HG03095 (cell line): ENCODE results near the gene TMTC2.
"Not testable (repeated sequence)": the region's sequence is repeated elsewhere in the genome, so short reads cannot be mapped to it uniquely, and the experiment has no call there.

Experiments
- ATAC-seq: cut with Tn5 transposase; IDR thresholded peaks from one replicate; pipeline ENCODE4 v1.9.1; 2021; ENCODE audit warnings: moderate library complexity; ENCODE audit not compliant: unreplicated experiment

TMTC2 gene

DNA sequence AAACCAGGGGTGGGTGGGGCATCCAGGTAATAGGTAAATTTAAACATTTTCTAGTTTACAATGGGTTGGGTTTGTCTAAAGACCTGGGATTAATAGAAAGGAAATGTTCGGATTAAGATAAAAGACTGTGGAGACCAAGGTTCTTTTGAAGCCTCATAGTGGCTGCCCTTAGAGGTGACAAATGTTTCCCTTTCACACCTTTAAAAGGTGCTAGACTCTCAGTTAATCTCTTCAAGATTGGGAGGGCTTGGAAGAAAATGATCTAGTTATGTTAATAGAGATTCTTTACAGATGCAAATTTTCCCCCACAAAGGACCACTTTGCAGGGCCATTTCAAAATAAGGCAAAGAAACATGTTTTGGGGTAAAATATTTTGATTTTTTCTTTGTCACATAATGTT, 39.0 kb downstream of the TMTC2 start:
- ATAC-seq = no peak

DNA sequence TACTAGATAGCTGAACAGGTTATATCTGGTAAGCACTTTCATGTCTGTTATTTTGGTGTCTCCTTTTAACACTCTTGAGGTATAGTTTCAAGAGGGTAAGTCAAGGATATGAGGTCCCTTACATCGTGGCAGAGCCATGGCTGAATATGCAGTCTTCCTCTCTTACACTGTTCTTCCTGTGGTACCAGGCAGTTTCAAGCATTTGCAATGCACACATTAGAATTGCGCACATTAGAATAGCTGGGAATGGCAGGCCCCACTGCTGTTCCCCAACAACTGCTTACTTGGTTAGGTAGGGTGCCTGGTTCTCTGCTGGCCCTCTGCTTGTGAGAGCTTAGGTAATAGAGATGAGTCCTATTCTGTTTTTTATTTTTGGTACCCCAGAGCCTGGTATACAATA, 41.2 kb downstream of the TMTC2 start:
- no peak for ATAC-seq

DNA sequence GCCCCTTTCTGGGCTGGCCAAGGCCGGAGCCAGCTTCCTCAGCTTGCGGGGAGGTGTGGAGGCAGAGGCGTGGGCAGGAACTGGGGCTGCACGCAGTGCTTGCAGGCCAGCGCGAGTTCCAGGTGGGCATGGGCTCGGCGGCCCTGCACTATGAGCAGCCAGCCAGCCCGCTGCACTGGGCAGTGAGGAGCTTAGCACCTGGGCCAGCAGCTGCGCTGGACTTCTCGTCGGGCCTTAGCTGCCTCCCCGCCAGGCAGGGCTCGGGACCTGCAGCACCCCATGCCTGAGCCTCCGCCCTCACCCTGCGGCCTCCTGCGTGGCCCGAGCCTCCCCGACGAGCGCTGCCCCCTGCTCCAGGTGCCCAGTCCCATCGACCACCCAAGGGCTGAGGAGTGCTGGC, 42.0 kb downstream of the TMTC2 start:
- ATAC-seq = no peak

DNA sequence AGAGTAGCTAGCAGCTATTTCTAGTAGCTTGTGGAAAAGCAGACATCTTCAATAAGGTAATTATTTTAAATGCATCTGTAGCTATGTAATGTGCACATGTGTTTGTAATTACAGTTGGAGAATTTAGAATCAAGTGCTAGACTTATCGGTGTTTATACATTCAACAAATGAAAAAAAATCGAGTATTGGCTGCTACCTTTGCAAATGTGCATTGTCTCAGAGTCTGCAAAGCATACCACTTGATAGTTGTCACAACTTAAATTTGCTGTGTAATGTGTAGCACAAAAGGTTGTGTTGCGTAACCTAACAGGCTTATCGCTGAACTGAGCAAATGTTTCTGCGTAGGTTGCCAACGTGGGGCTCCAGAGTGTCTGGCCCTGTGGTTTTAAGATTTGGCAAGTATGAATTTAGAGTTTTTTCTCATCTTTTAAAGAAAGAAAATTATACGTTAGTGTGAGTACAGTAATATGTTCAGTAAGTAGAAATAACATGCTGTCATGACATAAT, 44.3 kb downstream of the TMTC2 start:
- no peak for ATAC-seq

DNA sequence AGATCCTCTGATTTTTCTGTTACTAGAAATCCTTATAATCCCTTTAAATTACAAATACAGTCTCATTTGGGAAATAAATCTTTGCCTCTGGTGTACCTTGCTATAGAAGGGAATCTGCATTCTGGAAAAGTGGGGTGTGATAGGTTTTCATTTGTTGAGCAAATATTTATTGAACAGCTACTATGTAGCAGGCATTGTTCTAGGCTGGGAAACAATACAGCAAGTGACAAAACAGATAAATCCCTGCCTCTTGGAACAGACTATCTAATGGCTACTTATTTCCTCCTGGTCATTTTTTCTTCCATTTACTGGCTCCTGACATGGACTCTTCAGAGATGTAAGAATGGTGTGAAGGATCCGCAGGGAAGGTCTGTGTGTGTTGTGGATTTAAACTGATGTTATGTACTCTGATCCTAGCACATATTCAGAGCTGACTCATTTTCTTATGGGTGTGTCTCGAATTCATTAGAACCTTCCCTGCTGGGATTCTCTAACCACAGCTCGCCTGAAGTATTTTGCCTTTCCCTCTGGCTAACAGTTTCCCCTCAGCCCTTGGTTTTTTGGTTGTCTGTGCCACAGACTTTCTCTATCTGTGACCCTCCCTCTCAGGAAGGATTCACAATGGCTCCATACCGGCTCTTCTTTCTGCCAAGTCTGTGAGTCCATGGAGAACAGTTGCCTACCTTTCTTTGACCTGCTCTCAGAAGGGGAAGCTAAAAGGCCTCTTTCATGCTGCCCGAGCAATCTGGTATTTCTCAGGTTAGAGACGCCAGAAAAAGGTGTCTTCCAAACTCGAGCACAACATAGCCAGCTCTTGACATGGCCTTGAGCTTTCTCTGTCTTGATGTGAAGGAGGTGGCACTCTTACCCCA, 53.7 kb downstream of the TMTC2 start:
- no peak for ATAC-seq

DNA sequence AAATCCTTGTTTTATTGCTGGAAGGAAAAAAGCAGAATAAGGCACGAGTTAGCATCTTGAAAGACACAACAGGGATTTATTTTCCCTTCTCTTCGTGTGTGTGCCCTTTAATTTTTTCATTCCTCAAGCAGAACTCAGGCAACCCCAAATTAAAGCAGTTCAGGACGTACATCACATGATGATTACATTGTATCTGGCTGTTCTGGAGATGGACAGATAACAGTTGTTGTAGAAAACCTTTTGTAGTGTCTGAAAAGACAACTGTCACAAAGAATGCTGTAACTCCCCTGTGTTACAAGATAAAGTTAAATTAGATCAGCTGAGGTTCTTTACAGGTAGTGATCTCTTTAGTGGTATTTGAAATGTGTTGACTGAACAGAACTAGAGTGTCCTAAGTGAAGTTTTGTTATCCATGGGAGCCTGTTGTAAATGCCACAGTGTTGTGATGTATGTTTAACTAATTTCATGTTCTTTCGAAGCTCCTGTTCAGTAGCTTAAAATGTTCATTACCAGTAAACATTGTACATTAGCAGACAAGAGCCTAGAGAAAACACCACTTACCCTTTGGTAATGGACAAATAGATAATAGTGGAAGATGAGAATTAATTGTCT, 58.5 kb downstream of the TMTC2 start:
- ATAC-seq = no peak

DNA sequence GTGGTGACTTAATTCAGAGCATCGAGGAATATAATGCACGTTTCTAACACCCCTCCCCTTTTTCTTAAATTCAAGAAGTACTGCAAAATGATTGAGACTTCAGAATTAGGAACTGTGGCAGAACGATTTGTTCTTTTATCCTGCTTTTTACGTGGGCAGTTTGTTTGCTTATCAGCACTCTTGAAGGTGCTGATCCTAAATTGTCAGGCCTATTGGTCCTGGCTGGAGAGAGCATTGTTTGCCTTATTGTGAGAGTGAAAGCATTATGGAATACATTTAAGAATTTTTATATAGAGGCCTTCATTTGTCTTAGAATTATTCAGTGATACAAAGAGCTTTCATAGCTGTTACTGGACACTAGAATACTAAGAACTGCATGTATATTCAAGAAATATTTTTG, 59.1 kb downstream of the TMTC2 start:
- ATAC-seq = no peak

DNA sequence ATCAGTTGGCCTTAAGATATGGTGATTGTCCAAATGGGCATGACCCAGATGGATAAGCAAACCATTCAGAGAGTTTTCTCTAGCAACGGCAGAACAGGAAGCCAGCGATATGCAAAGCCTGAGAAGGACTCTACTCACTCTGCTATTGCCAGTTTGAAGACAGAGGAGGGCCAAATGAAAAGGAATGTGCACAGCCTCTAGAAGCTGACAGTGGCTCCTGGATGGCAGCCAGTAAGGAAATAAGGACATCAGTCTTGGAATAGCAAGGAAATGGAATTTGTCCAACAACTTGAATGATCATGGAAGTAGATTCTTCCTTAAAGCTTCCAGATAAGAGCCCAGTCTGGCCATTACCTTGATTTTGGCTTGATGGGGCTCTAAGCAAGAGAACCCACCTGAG, 60.0 kb downstream of the TMTC2 start:
- no peak for ATAC-seq

DNA sequence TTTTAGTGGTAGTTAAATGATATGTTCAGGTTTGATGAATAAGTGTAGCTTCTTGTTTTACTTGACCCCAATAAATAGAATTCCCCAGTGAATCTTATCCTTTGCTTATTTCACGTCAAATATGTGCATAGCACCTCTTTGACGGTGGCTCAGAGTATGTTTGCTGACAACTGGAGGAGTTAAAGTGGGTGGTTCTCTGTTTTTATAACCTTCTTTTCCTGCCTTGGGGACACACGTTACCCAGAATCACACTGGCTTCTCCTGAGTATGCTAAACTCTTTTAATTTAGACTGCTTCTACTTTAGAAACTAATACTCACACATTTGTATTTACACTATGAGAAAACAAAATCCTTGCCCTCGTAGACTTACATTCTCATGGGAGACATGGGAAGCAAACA, 62.3 kb downstream of the TMTC2 start:
- no peak for ATAC-seq

DNA sequence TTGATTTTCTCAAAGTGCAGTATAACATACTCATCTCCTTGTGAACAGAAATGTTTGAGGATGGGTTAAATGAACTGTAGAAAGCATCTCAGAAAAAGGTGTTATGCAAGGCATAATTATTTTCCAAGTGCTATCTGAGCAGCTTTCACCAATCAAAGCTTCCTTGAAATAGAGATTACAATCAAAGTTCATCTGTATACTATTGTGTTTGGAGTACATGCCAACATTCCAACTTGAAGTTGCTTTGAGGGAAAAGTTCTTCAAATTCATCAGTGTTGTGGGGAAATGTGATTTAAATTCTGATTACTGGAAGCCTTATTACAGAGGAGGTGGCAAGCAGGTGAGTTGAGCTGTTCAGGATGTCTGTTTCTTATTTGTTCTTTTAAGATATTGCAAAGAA, 68.2 kb downstream of the TMTC2 start:
- no peak for ATAC-seq

DNA sequence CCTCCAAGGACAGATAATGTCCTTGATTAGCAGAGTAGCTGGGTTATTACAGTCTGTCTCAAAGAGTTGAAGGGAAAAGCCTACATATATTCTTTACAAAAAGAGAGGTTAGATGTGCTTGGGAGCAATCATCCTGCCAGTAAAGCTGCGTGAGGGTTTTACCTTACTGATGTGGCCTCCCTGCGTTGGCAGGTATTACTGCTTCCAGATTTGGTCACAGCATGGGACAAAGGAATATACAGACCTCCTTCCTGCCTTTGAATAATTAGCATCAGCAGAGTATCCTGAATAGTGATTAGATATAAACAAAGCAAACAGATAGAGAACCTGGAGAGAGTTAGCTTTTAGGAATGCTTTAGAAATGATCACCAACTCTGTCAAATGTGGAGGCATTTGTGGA, 69.6 kb downstream of the TMTC2 start:
- no peak for ATAC-seq

DNA sequence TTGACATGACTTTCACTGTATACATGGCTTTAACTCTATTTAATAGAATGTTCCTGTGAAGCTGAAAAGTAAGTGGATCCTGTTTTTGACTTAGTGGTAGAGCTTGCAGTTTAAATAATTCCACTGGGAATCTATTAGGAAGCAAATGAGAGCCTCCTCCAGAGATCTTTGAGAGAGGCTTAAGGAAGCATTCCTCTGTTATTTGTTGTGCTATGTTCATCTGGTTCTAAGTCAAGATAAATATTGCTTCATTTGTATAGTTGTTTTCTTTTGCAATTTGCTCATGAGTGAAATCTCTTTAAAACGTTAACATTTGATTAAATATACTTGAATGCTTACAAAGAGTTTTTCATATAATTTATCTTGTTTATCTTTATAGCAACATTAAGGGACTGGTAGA, 70.4 kb downstream of the TMTC2 start:
- no peak for ATAC-seq

DNA sequence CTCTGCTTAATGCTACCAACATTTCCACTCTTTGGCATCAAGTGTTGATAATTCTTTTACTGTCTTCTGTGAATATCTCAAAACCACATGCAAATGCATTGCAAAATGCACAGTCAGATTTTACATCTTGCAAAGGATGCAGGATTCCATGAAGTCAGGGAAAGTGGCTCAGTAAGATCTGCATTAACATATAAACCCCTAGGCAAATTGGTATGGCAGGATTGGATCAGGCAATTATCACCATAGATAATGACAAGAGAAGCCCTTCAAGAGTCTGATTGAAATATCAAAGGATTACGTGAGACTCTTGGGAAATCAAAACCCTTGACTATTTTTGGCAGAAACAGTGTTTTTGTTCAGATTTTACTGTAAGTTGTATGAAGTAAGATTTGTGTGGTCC, 71.0 kb downstream of the TMTC2 start:
- ATAC-seq = no peak

DNA sequence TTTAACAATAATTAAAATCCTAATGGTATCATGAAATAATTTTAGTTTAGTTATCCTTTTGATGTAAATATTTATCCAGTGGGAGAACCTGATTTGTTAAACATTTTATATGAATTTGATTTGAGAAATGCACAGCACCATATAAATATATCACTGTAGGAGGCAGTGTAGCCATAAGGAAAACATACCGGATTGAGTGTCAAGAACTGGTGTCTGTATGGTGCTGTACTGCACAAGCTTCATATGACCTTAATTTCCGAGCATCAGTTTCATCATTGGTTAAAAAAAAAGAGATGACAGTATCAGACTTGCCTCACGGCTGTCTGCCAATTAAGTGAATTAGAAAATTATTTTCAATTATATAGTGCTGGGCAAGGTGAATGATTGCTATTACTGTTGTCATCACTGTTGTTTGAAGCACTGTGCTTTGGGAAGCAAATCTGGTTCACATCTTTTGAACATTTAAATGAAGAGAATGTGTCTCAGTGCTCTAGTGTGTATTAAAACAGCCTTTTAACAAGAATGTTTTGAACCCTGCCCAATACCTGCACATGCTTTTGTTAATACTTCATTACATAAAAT, 72.1 kb downstream of the TMTC2 start:
- no peak for ATAC-seq

DNA sequence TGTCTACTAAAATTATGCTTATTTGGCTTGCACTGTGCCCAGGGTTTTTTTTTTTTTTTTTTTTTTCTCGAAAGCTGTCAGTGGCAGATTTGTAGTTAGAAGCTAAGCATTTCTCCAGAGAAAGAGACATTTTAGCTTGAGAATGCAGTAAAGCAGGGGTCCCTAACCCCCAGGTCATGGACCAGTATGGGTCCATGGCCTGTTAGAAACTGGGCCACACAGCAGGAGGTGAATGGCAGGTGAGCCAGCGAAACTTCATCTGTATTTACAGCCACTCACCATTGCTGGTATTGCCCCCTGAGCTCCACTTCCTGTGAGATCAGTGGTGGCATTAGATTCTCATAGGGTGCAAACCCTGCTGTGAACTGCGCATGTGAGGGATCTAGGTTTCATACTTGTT, 73.7 kb downstream of the TMTC2 start:
- ATAC-seq = no peak

DNA sequence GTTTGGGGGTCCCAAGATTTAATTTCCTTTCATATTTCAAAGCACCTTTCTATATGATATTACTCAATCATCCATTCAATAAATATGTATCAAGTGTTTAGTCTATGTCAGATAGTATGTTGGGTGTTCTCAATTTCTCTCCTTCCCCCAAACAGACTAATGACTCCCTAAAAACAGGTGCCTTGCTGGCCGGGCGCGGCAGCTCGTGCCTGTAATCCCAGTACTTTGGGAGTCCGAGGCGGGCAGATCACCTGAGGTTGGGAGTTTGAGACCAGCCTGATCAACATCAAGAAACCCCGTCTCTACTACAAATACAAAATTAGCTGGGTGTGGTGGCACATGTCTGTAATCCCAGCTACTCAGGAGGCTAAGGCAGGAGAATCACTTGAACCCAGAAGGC, 78.5 kb downstream of the TMTC2 start:
- ATAC-seq = not testable (repeated sequence)

DNA sequence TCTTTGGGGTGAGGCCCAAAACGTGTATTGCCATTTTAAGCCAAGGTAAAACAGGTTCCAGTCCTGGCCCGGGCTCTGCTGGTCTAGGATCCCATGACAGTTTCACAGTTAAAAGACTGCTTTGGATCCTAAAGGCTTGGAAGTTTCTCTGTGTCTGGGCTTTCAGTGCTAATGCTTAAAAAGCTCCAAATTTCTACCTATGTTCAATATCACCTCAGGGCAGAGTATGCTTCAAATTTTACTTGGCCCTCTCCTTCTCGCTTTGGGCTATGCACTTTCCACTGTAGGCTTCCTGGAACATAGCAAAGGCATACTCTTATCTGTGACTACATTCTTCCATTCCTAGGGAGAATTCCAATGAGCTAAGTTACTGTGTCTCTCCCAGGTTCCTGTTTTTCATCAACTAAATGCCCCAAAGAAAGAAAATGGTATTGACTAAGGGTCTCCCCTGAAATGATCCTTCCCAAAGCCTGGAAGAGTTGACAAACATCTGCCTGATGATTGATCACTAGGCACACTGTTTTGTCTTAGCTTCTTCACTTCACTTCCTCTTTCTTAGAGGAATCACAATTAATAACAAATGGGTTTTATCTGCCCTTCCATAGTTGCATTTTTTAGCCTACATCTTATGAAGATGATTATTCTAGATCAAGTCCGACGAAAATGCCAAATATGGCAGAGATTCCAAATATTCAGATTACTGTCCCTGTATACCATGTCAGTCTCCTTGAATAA, 79.4 kb downstream of the TMTC2 start:
- no peak for ATAC-seq

DNA sequence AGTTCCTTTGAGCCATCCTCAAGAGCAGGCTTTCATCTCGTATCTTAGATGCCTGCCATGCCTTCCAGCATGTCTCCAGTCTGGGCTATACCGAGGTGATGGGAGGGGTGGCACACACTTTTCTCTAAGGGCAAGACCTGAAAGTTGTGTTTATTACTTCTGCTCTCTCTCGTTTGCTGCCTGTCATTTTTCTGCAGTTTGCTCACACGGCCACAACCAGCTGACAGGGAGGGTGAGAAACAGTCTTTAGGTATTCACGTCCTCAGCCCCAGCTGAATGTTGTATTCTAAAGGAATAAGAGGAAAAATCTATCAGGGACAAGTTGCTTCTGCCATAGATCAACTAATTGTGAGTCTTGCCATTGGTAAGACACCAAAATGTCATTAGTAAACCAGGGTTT, 88.0 kb downstream of the TMTC2 start:
- no peak for ATAC-seq

DNA sequence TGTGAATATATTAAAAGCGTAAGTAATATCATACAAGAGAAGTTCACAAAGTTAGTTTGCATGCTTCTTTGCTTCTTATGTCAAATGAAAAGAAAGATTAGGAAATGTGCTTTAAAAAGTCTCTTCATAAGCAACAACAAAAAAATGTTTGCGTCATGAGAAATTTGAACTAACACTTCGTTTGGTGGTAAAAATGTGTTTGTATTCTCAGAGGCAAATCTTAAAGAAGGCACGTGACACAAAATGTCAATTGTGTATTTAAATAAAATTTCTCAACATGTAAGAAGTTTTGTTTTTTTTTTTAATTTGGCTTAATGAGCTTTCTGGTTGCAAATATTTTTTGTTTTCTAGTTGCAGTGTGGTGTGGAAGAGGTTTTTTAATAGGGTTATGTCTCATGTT, 93.8 kb downstream of the TMTC2 start:
- no peak for ATAC-seq

DNA sequence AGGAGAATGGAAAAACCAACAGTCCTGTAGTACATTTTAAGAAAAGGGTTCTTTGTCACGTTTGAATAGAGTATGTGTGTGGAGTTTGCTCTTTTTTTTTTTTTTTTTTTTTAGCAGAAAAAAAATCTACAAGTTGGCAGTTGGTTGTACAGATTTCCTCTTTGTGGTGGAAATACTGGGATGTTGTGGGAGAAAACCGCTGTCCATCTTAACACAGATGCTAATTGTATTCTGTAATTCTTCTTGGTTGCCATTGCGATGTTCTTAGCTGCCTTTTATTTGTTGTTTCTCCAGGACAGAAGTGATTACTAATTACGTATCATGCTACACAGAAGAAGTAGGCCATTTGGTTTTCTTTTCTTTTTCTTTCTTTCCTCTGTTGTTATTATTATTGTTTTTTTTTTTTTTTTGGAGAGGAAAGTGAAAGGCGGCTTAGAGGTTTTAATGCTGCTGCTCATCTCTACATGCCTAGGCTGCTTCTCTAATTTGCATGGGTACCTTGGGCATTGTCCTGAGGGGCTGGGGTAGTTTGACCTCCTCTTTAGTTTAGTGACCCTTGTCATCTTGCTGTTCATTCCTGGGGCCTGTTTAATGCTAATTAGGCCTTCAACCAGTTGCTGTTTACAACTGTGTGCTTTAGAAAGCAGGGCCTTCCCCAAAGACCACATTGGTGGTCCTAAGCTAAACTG, 94.7 kb downstream of the TMTC2 start:
- no peak for ATAC-seq

DNA sequence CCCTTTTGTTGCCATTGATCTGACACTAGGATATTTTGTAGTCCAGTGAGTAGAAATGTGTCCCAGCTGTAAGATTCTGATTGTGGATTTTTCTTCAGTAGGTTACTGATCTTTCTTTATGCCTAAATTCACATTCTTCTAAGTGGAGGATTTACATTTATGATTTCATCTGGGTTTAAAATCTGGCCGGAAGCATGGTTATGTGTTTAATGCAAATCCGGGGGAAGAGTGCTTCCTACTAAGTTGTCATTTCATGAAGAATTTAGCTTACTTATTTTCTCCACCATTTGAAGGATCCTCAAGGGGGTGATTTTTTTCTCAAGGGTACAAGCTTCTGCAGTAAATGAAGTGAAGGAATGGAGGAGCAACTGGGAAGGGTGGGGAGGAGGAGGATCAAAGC, 96.7 kb downstream of the TMTC2 start:
- no peak for ATAC-seq
